NCI-H2081 treated with DMSO at 0.1 percent for 48 hours (cell line): ENCODE data around the gene ETV6.

Experiments
- DNase-seq: peaks from one replicate; lab custom pipeline; 2025; lab: John Stamatoyannopoulos, UW

ETV6 gene

GRCh38 chr12:11645391-11645790 lies 4.1 kb upstream of the ETV6 start:
- no peak for DNase-seq

DNA sequence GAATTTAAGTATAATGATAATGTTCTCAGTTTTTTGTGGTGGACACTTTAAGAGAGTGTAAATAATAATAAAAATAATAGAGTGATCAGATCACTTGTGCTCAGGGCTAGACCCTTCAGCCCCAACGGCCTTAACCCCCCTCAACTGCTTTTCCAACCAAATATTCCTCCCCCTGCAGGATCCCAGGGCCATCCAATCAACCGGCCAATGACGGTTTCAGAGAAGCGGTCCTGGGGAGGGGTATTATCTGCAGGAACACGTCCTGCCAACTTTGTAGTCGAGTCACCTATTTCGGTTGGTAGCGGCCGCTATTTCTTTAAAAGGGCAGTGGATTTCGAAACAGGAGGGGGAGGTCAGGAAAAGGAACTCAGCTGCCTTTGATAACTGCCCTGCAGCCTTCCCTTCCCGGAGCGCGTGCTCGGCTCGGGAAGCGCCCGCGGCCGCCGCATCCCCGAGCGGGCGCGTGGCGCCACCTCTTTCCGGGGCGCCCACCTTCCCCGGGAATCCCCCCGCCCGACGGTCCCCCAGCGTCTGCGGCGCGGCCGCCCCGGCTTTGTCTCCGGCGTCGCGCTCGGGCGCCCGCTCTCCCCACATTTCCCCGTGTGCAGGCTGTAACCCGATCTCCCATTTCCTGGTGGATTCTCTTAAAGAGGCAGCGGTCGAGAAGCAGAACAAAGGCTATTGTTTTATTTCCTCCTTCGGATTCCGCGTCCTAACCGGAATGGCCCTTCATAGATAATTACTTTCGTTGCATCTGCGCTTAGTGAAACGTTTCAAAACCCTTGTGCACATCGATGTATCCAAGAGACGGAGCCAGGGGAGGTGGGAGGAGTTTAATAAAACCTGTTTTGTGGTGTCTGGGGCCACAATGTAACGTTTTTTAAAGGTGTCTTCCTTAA lies 711 bp upstream of the ETV6 start:
- DNase-seq, result peak; percentile 67

GRCh38 chr12:11650286-11651281 lies 1.1 kb downstream of the ETV6 start:
- no peak for DNase-seq

GRCh38 chr12:11651381-11651780 lies 1.9 kb downstream of the ETV6 start:
- no peak for DNase-seq

GRCh38 chr12:11651785-11652184 lies 2.3 kb downstream of the ETV6 start:
- DNase-seq, result no peak

- no peak for DNase-seq
Observed at GRCh38 chr12:11652351-11653040, 3.0 kb downstream of the ETV6 start.

DNA sequence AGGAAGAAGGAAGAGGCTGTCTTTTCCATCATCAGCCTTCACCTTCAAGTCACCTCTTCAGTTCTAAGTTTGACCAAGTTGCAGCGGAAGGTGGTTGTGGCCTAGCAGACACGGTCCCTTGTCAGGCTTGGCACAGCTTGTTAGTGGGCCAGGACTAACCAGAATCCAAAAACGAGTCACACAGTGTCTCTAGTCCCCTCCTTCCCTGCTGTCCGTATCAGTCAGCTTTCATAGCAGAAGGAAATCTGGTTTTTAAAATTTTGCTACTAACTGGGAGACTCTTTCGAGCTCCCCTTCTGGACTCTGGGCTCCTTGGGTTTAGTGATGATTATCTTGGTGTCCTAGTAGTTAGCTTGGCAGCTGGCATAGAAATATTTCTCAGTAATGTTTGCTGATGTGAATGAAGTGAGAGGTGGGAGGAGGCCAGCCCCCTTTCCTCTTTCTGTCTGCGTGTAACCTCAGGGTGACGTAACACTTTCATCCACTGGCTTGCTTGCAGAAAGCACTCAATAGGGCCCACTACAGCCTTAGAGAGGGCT lies 3.8 kb downstream of the ETV6 start:
- DNase-seq, result no peak

DNA sequence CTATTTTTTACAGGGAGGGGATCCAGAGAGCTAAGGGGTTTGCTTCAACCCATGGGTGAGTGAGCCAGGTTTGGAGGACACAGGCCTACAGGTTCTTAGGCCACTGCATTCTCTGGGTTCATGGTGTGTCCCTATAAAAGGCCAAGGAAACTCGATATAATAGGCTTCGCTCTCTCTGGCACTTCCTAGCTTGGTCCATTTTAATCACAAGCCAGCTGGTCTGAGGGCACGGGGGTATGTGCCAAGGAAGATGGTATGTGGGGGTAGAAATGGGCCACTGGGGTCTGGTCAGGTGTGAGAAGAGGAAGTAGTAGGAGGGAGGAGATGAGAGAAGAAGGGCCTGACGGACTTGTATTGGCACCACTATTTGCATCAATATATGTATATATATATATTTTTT lies 4.9 kb downstream of the ETV6 start:
- no peak for DNase-seq

GRCh38 chr12:11654802-11655201 lies 5.3 kb downstream of the ETV6 start:
- DNase-seq, result no peak

- no peak for DNase-seq
Observed at GRCh38 chr12:11655842-11656241, 6.4 kb downstream of the ETV6 start.

DNA sequence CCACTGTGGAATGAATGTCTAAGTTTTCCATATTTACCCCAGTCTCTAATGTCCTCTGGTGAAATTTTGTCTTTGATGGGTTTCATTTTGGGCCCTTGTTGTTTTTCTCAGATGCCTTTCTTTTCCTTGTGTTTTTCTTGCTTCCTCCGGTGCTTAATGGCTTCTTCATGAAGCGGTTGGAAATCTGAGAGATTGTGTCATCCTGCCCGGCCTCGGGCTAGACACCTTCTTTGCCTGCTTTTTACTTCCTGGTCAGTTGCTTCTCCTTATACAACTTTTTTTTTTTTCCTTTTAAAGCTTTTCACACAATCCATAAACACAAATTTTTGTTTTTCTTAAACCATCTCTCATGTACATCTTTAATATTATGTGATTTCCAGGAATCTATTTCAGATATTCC lies 7.1 kb downstream of the ETV6 start:
- DNase-seq, result no peak

DNA sequence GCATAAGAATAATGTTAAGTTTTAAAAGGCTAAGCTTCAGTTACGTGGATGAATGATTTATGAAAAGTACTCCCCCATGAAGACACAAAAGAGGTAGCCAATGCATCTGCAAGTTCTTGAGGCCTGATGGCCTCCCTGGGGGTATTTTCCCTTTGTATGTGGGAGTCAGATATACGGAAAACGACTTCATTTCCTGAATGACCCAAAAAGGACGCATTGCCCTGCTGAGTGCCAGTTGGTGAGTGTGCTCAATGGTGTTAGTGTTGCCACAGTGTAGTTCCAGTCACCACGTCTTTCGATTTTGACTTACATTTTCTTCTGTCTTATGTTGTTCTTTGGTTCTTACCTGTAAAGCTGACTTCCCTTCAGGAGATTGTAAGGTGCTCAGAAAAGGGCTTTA lies 8.0 kb downstream of the ETV6 start:
- no peak for DNase-seq

- no peak for DNase-seq
Observed at GRCh38 chr12:11658791-11659190, 9.3 kb downstream of the ETV6 start.

DNA sequence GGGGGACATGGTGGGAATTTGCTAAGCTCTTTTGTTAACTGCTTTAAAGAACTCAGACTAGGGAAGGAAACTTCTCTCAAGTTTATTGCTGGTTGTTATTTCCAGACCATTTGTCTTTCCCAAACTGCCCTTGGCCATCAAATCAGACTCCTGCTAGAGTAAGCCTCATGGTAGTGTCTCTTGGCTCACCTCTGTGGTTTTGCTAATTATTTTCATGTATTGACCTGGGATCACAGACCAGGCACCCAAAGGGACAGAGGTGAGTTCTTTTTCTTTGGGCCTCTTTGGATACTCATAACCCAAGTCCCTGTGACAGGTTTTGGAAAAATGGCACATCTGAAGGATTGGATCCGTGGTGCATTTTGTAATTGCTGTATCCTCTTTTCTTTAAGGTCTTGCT lies 11.2 kb downstream of the ETV6 start:
- no peak for DNase-seq

DNA sequence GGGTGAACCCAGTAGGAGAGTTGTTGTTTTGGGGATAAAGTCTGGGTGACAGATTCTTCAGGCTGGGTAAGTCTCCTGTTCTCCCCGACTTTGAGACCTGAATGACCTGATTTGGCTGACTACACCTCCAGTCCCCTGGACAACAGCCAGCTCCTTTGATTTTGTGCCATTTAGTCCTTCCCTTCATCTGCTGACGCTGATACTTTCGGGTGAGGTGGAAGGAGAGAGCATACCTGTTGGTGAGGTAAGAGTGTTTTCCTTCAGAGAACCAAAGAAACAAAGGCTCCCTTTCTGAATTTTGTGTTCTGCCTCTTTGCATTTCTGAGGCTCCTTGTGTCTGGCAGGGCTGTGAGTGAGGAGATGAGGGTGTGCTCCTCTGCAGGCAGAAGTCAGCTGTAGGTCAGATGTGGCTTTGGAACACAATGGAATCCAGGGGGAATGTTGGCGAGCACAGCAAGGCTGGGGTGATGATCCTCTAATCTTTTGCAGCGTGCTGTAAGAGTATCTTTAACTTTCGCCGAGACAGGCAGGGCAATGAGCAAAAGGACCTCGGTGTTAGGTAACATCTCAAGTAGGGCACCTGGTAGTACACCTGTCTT lies 12.1 kb downstream of the ETV6 start:
- no peak for DNase-seq

- DNase-seq, result no peak
Observed at GRCh38 chr12:11662369-11662768, 12.9 kb downstream of the ETV6 start.

DNA sequence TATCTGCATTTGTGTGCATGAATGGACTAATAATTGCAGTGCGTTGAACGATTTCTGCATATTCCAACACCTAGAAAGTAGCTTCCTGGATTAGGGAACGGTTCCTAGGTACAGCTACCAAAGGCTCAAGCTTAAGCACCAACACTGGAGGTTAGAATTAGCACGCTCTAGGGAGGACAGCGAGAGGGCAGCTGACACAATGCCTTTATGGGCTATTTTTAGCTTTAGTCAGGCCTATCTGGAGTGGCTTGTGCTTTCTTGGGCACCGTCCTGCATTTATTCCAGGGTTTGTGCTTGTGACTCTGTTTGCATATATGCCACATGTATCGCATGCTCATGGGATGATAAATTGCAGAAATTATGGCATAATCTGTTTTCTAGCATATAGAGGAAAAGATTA lies 13.7 kb downstream of the ETV6 start:
- DNase-seq, result no peak

- DNase-seq, result no peak
Observed at GRCh38 chr12:11664101-11664500, 14.6 kb downstream of the ETV6 start.

DNA sequence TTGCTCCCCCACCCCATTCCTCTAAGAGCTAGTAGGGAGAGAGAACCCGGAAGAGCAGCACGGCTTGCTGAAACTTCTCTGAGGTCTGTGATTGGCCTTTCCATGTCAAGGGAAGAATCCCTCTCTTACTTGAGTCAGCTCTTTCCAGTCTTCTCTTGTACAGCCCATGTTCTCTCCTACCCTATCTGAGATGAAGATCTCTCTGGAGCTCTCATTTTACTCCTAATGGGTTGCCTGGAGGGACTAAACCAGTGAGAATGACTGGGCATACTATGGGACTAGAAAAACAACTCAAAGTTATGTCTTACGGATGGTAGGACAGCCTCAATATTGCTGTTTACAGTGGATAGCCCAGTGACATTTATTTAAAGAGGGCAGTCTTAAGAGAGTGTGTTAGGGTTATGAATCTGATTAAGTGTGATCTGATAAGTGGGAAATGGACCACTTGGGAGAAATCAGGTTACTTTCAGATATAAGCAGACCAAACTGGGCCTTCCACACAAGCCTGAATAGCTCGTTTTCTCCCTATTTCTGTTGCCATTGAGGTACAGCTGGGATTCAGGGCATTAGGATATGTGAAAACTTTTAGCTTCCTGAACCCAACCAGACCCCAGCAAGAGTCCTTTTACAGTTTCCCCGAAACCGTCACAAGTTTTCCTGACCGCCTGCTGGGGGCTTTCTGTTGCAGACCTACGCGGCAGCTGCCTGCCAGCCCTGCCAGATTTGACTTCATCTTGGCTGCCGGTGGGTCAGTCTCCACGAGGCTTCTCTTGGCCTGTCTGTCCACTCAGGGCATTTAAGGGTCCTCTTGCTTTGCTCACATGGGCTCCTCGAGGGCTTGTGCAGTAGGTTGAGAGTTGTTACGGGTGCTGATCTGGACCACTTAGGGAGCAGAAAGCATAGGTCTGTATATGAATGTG lies 16.9 kb downstream of the ETV6 start:
- no peak for DNase-seq

- no peak for DNase-seq
Observed at GRCh38 chr12:11667171-11667570, 17.7 kb downstream of the ETV6 start.
